GM15510 (cell line): Measurements from ENCODE around the gene CERS1.

Experiments
- POLR2A ChIP-seq: IDR thresholded peaks from 3 replicates; pipeline ENCODE4 v1.6.1; 2011; ENCODE audit warnings: borderline replicate concordance; ENCODE audit not compliant: insufficient read length; ENCODE audit errors: extremely low read depth

The CERS1 gene

GRCh38 chr19:18895824-18896341 is at the start of gene CERS1:
Gene CERS1, minus strand, starts transcription at chr19:18896158. Its CDS starts 86 bp downstream, at chr19:18896072.
- no peak for TF ChIP-seq POLR2A

GRCh38 chr19:18945297-18945696 is 49.3 kb upstream of the CERS1 start:
- TF ChIP-seq POLR2A: no peak

GRCh38 chr19:18943465-18943864 is 47.5 kb upstream of the CERS1 start:
- TF ChIP-seq POLR2A: no peak

DNA sequence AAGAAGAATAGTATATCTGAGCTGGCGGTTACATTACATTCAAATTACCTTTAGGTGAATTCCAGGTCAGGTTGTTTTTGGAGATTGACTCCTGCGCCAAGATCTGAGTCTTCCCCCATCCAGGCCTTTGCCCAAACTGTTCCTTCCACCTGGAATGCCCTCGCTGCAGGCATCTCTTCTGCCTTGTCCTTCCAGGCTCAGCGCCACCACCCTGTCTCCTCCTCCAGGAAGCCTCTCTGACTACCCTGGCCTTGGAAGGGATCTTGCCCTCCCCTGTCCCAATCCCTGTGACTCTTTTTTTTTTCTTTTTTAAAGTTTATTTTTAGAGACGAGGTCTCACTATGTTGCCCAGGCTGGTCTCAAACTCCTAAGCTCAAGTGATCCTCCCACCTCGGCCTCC is 46.7 kb upstream of the CERS1 start:
- TF ChIP-seq POLR2A: no peak

DNA sequence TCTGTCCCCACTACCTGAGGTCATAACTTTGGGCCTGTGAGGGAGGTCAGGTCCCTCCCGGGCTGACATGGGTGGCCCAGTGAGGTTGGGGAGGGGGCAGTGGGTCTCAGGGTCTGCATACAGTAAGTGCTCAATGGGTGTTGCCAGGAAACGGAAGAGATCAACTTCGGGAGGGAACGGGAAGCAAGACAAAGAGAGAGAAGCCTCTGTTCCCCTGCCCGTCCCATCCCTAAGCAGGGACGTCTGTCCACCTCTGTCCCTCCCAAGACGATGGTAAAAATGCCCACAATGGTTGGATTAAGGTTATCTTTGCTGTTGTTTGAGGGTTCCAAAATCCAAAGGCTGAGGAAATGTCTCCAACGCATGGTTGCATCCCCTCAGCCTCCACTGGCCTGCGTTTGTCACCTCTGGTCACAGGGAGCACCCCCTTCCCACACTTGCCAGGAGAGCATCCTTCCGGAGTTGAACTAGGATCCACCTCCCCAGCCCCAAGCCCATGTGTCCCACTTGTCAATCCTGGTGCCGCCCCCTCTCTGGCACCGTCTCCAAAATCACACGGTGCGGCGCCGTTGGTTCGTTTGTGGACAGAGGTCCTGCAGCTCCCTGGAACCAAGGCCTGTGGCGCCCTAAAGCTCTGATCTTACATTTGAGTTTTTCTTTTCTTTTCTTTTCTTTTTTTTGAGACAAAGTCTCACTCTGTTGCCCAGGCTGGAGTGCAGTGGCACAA is 45.8 kb upstream of the CERS1 start:
- no peak for TF ChIP-seq POLR2A

GRCh38 chr19:18940769-18941627 is 45.0 kb upstream of the CERS1 start, which contains the start of gene HOMER3:
Gene HOMER3, minus strand, starts transcription at chr19:18941217. Its CDS starts 2,235 bp downstream, at chr19:18938982.
- TF ChIP-seq POLR2A: no peak

GRCh38 chr19:18939922-18940768 is 44.2 kb upstream of the CERS1 start:
- TF ChIP-seq POLR2A: no peak

GRCh38 chr19:18939163-18939562 is 43.2 kb upstream of the CERS1 start:
- no peak for TF ChIP-seq POLR2A

- no peak for TF ChIP-seq POLR2A
Measured at GRCh38 chr19:18933297-18933696, 37.3 kb upstream of the CERS1 start.

DNA sequence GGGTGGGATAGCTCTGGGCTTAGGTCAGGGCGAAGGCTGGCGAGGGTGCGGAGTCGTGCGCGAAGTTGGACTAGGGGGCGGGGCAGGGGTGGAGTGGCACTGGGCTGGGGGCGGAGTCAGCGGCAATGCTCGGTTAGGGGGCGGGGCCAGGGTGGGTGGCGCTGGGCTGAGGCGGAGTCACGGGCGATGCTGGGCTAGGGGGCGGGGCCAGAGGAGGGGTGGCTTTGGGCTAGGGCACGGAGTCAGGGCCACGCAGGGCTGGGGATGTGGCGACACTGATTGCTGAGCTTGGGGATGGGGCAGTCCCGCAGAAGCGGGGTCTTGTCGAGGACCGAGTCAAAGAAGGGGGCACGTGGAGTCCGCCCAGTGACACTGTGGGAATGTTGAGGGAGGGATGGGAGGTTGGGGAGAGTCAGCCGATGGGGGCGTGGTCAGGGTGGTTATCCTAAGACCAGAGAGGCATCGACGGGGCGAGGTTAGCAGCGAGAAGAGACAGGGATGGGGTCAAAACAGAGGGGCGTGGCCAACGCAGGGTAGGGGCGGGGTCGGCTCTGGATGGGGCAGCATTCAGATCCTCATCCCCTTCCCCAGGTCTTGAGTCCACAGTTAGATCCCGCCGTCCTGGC is 36.4 kb upstream of the CERS1 start:
- TF ChIP-seq POLR2A: no peak

DNA sequence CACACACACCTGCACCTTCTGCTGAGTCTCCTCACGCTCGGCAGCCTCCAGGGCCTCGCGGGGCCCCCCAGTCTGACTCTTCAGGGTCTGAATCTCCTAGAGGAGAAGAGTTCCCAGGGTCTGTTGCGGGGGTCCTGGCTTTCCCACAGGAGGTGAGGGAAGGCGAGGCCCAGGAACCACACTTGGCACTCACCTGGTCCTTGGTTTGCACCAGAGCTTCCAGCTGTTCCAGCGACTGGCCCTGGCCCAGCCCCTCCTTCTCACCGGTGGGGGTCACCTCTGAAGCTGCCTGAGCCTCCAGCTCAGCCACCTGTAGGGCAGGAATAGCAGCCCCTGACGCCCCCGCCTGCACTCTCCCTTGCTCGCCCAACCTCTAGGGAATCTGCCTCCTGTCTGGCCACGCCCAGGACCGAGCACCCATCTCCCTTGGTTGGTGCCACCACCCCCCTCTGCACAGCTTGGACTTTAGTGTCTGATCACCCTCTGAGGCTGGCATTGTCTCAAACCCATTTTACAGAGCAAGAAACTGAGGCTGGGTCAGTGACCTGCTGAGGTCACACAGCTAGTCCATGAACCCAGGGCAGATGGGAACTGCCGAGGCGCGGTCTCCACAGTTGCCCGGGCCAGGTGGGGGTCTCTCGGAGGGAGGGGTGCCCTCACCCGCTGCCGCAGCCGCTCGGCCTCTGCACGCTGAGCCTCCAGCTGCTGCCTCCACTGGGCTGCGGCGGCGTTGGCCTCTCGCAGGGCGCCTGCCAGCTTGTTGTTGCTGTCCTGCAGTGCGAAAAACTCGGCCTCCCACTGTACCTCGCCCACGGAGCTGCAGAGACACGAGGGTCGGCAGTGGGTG is 35.6 kb upstream of the CERS1 start:
- TF ChIP-seq POLR2A: no peak

GRCh38 chr19:18929311-18929710 is 33.4 kb upstream of the CERS1 start:
- TF ChIP-seq POLR2A: no peak
